Testis (tissue), 2 donors: ENCODE results near the gene SEMA6A.

Experiments
- POLR2A ChIP-seq: fragments of 450-650 bp; IDR thresholded peaks from one replicate; pipeline ENCODE4 v1.6.1; 2017; ENCODE audit warnings: antibody characterized with exemption, mild to moderate bottlenecking, moderate library complexity
- TF ChIP-seq, protein P1 (sequence below), 3 experiments: fragments of 450-650 bp in 2 of 3; fragments of 200-600 bp in 1 of 3; sonication (generic) in 1 of 3; IDR thresholded peaks; one replicate each; pipeline ENCODE4 v1.5.1; 2016 to 2019; ENCODE audit warnings: antibody characterized with exemption in 3 of 3, mild to moderate bottlenecking in 2 of 3, moderate library complexity in 1 of 3

DNA sequence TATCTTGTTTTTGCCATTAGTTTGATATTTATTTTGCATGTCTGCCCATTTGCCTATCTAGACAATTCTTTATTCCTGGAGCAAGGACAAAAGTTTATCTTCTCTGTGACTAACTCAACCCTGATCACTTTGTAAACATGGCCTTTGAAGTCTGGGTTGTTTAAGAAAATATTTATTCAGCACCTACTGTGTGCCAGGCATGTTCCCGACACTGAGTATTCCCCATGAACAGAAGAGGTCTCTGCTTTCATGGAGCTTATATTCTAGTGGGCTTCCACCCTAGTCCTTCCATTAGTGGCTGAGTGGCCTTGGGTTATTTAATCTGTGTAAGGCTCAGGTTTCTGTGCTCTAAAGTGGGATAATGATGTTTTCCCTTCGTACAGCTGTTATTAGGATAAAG, 49.7 kb downstream of the SEMA6A start:
- TF ChIP-seq, protein P1, sequence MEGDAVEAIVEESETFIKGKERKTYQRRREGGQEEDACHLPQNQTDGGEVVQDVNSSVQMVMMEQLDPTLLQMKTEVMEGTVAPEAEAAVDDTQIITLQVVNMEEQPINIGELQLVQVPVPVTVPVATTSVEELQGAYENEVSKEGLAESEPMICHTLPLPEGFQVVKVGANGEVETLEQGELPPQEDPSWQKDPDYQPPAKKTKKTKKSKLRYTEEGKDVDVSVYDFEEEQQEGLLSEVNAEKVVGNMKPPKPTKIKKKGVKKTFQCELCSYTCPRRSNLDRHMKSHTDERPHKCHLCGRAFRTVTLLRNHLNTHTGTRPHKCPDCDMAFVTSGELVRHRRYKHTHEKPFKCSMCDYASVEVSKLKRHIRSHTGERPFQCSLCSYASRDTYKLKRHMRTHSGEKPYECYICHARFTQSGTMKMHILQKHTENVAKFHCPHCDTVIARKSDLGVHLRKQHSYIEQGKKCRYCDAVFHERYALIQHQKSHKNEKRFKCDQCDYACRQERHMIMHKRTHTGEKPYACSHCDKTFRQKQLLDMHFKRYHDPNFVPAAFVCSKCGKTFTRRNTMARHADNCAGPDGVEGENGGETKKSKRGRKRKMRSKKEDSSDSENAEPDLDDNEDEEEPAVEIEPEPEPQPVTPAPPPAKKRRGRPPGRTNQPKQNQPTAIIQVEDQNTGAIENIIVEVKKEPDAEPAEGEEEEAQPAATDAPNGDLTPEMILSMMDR (IDR thresholded peaks at IDR 0.05): no peak
- no peak for TF ChIP-seq POLR2A
